ENCODE measurements around the gene PHACTR1.

DNA sequence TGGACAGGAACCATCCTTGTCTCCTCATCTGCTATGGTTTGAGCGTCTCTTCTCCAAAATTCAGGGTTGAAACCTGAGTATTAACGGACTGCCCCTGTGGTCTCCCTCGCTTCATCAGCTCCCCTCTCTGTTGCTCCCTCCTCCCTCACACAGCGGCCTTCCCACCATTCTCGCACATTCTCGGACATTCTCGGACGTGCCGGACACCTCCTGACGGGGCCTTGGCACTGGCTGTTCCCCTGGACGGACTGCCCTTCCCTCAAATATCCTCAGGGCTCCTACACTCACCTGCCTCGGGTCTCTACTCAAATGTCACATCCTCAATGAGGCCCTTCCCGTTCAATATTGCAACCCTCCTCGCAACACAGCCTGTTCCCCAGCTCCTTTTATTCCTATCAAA is 496.0 kb downstream of the PHACTR1 start:
- TF ChIP-seq POLR2AphosphoS5 (IDR thresholded peaks at IDR 0.05; ENCODE audit: insufficient read depth in 1 of 2, low read depth in 1 of 2), result no peak
- no peak for TF ChIP-seq POLR2A (IDR thresholded peaks at IDR 0.05)
- TF ChIP-seq, protein P1, sequence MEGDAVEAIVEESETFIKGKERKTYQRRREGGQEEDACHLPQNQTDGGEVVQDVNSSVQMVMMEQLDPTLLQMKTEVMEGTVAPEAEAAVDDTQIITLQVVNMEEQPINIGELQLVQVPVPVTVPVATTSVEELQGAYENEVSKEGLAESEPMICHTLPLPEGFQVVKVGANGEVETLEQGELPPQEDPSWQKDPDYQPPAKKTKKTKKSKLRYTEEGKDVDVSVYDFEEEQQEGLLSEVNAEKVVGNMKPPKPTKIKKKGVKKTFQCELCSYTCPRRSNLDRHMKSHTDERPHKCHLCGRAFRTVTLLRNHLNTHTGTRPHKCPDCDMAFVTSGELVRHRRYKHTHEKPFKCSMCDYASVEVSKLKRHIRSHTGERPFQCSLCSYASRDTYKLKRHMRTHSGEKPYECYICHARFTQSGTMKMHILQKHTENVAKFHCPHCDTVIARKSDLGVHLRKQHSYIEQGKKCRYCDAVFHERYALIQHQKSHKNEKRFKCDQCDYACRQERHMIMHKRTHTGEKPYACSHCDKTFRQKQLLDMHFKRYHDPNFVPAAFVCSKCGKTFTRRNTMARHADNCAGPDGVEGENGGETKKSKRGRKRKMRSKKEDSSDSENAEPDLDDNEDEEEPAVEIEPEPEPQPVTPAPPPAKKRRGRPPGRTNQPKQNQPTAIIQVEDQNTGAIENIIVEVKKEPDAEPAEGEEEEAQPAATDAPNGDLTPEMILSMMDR (IDR thresholded peaks at IDR 0.05), result no peak
